Measurements from ENCODE around the gene KIF18B. TPM values are rescaled to one million over a fixed set of nuclear protein-coding genes. Genes with fewer than 3 reads are reported as not detected.
A peak's percentile ranks its signal among the peaks of the same experiment; 100 is the strongest.

Gene KIF18B
- total and polyA plus RNA-seq, 7 donors, result under 0.01 to 10.5 (median 0.60) TPM

DNA sequence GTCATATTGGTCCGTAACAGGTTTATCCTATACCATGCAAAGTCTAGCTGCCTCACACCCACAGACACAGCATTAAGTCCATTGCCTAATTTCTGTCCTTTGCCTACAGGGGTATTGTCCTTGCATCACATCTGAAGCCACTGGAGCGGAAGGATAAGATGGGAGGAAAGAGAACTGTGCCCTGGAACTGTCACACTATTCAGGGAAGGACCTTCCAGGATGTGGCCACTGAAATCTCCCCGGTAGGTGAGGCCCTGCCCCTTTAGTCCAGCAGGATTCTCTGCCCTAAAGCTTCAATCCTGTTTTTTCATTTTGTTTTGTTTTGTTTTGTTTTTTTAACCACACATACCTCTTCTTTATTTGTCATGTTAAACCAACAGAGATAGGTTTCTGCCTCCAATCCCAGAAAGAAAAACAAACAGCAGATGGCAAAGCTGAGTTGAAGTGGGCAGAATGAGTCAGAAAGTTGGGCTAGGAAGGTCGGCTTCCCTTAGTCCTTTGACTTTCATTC is 46.1 kb downstream of the KIF18B start:
- H3K36me3 ChIP-seq, result no peaks in the 10 kb centered on the region
- DNase-seq, result no peak
- peak overlapping the region; percentile 9 to 94 (median 92) for H3K27ac ChIP-seq
- H3K4me1 ChIP-seq, result peaks cover 0 to 34% (median 29%) of the 10 kb centered on the region in 4 donors
- H3K9me3 ChIP-seq, result no peaks in the 10 kb centered on the region
- intact Hi-C loops (cut with DNase I), result loop anchor here (2.0 kb wide), 1 partner anchor 231 kb away; the partner anchor contains the start of gene PLCD3
- 76 to 81% methylated on average over 4 of the region's 4 CpGs for WGBS, 2 donors
- H3K27me3 ChIP-seq, result no peaks in the 10 kb centered on the region
- TF ChIP-seq POLR2AphosphoS5 (IDR thresholded peaks at IDR 0.05), result no peak
- no peak for TF ChIP-seq EP300 (IDR thresholded peaks at IDR 0.05)
- TF ChIP-seq, protein P1, sequence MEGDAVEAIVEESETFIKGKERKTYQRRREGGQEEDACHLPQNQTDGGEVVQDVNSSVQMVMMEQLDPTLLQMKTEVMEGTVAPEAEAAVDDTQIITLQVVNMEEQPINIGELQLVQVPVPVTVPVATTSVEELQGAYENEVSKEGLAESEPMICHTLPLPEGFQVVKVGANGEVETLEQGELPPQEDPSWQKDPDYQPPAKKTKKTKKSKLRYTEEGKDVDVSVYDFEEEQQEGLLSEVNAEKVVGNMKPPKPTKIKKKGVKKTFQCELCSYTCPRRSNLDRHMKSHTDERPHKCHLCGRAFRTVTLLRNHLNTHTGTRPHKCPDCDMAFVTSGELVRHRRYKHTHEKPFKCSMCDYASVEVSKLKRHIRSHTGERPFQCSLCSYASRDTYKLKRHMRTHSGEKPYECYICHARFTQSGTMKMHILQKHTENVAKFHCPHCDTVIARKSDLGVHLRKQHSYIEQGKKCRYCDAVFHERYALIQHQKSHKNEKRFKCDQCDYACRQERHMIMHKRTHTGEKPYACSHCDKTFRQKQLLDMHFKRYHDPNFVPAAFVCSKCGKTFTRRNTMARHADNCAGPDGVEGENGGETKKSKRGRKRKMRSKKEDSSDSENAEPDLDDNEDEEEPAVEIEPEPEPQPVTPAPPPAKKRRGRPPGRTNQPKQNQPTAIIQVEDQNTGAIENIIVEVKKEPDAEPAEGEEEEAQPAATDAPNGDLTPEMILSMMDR (IDR thresholded peaks at IDR 0.05), result no peak
- TF ChIP-seq POLR2A (IDR thresholded peaks at IDR 0.05), result no peak
- no peak overlapping the region for H3K4me3 ChIP-seq

- Histone ChIP-seq H3K9me3 (no peaks in the 10 kb centered on the region), H3K4me3 (no peak overlapping the region), H3K4me1 (peaks cover 0 to 38% (median 29%) of the 10 kb centered on the region in 4 donors), H3K36me3 (peaks cover 0 to 2% (median 0%) of the 10 kb centered on the region in 4 donors), H3K27me3 (no peaks in the 10 kb centered on the region), H3K27ac (peak overlapping the region; percentile 9 to 94 (median 92))
- intact Hi-C loops (cut with DNase I), result loop anchor here (2.0 kb wide), 1 partner anchor 232 kb away; the partner anchor contains the start of gene PLCD3
- DNase-seq, result peak; percentile 83
- 47 to 56% methylated on average over 3 of the region's 3 CpGs for WGBS, 2 donors
- no peak for TF ChIP-seq POLR2A (IDR thresholded peaks at IDR 0.05)
- peak in 2 of 4 donors; percentile 11 to 46 for TF ChIP-seq POLR2AphosphoS5 (IDR thresholded peaks at IDR 0.05)
These were observed 46.7 kb downstream of the KIF18B start for GRCh38 chr17:44900894-44901293.

DNA sequence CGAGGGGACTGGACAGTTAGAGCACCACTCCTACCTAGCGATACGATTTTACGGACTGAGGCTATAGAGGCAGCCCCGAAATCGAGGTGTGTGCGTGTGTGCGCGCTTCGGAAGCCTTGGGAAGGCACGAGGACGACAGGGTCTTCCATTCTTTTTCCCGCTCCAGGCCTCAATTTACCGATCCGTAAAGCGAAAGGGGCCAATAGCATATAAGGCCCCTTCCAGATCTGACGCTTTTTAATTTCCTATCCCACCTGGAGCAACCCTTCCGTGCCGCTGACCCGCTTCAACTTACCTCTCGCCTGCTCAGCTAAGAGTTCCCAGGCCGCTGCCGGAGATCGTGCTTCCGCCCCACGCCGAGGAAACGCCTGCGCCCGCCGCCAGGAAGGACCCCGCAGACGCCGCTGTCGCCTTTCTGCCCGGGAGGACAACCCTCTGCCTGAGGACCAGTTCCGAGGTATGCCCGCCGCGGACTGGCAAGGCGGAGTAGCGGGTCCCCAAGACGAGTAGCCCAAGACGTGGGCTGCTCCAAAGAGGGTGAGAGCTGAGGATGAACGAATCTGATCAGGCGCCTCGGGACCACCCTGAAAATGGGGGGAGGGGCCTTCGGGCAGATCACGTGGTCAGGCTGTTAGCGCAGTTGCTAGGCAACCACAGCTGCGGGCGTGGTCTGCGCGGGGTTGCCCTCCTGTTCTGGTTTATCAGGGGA is 48.3 kb downstream of the KIF18B start, which contains the start of gene EFTUD2:
EFTUD2 (minus strand) TSS at position 372 of the 709 bp plus-strand sequence. CDS start 4,924 bp downstream, outside the sequence.
- WGBS, 2 donors, result 0% methylated on average over 54 of the region's 54 CpGs
- Histone ChIP-seq H3K27me3 (no peaks in the 10 kb centered on the region), H3K4me1 (peaks cover 0 to 38% (median 29%) of the 10 kb centered on the region in 4 donors), H3K4me3 (peak within 1 kb of the TSS; percentile 72 to 83 (median 79)), H3K36me3 (peaks cover 0 to 10% (median 1%) of the 10 kb centered on the region in 4 donors), H3K27ac (peak within 1 kb of the TSS; percentile 91 to 94 (median 92)), H3K9me3 (no peaks in the 10 kb centered on the region)
- TF ChIP-seq, protein P1 (IDR thresholded peaks at IDR 0.05), result peak in 2 of 4 experiments; percentile 7 to 17
- TF ChIP-seq EP300 (IDR thresholded peaks at IDR 0.05) (peak in 2 of 4 donors; percentile 40), POLR2A (IDR thresholded peaks at IDR 0.05) (no peak), POLR2AphosphoS5 (IDR thresholded peaks at IDR 0.05) (peak; percentile 57 to 84 (median 75))
- DNase-seq, result peak; percentile 95
- intact Hi-C loops (cut with DNase I), result no loop called here

DNA sequence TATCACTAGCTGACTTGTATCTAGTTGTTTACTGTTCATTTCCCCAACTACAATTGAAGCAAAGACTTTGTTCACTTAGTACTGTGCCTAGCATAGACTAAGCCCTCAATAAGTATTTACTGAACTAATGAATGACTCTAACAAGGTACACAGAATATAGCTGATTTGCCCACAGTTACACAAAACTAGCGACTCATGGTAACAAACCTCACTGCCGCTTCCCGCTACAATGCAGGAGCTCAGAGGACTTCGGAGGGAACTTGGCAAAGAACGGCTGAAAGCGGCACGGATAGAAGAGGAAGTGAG is 48.9 kb downstream of the KIF18B start:
- DNase-seq, result no peak
- Histone ChIP-seq H3K27ac (peak overlapping the region; percentile 91 to 94 (median 92)), H3K27me3 (no peaks in the 10 kb centered on the region), H3K4me3 (peak overlapping the region; percentile 72 to 83 (median 79)), H3K4me1 (peaks cover 0 to 38% (median 29%) of the 10 kb centered on the region in 4 donors), H3K9me3 (no peaks in the 10 kb centered on the region), H3K36me3 (peaks cover 0 to 15% (median 4%) of the 10 kb centered on the region in 4 donors)
- WGBS, 2 donors, result 0% methylated on average over 7 of the region's 7 CpGs
- TF ChIP-seq EP300 (IDR thresholded peaks at IDR 0.05), result no peak
- TF ChIP-seq, protein P1 (IDR thresholded peaks at IDR 0.05), result no peak
- TF ChIP-seq POLR2A (IDR thresholded peaks at IDR 0.05), result no peak
- TF ChIP-seq POLR2AphosphoS5 (IDR thresholded peaks at IDR 0.05), result no peak
- intact Hi-C loops (cut with DNase I), result no loop called here

- Histone ChIP-seq H3K4me1 (peaks cover 0 to 24% (median 16%) of the 10 kb centered on the region in 4 donors), H3K4me3 (no peak overlapping the region), H3K36me3 (peaks cover 0 to 46% (median 14%) of the 10 kb centered on the region in 4 donors), H3K9me3 (no peaks in the 10 kb centered on the region), H3K27me3 (no peaks in the 10 kb centered on the region), H3K27ac (no peak overlapping the region)
- 97 to 98% methylated on average over 4 of the region's 4 CpGs for WGBS, 2 donors
- no peak for DNase-seq
- no peak for TF ChIP-seq POLR2AphosphoS5 (IDR thresholded peaks at IDR 0.05)
- TF ChIP-seq, protein P1 (IDR thresholded peaks at IDR 0.05), result no peak
- no peak for TF ChIP-seq POLR2A (IDR thresholded peaks at IDR 0.05)
- no peak for TF ChIP-seq EP300 (IDR thresholded peaks at IDR 0.05)
- intact Hi-C loops (cut with DNase I), result no loop called here
These were observed 52.9 kb downstream of the KIF18B start for GRCh38 chr17:44894642-44895041.

Data from sigmoid colon (tissue), 7 donors.